ENCODE measurements around the gene PLPP7. TPM values are rescaled to one million over a fixed set of nuclear protein-coding genes. Genes with fewer than 3 reads are reported as not detected.
"Not testable (repeated sequence)": the region's sequence is repeated elsewhere in the genome, so short reads cannot be mapped to it uniquely, and the experiment has no call there.

The PLPP7 gene
- total RNA-seq, 1 donor from 2014 or later = not detected

DNA sequence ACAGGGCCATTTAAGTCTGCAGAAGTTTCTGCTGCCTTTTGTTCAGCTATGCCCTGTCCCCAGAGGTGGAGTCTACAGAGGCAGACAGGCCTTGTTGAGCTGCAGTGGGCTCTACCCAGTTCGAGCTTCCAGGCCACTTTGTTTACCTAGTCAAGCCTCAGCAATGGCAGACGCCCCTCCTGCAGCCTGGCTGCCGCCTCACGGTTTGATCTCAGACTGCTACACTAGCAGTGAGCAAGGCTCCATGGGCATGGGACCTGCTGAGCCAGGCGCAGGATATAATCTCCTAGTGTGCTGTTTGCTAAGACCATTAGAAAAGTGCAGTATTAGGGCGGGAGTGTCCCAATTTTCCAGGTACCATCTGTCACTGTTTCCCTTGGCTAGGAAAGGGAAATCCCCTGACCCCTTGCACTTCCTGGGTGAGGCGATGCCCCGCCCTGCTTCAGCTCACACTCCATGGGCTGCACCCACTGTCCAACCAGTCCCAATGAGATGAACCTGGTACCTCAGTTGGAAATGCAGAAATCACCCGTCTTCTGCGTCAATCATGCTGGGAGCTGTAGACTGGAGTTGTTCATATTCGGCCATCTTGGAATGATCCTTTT lies 55.5 kb downstream of the PLPP7 start:
- H3K4me3 Mint-ChIP-seq (ENCODE audit: low read depth); H3K36me3 Mint-ChIP-seq (ENCODE audit: low read depth); H3K9me3 Mint-ChIP-seq; H3K27ac Mint-ChIP-seq; H3K4me1 Mint-ChIP-seq (ENCODE audit: low read depth); DNase-seq (ENCODE audit: low spot score); intact Hi-C loops (cut with micrococcal nuclease): not testable (repeated sequence)
- H3K27me3 Mint-ChIP-seq (ENCODE audit: low read depth) = peaks cover 34% of the 10 kb centered on the region

GRCh38 chr9:131346559-131346958 lies 57.0 kb downstream of the PLPP7 start:
- Mint-ChIP-seq H3K4me1 (ENCODE audit: low read depth) (peaks cover 8% of the 10 kb centered on the region), H3K4me3 (ENCODE audit: low read depth) (no peak overlapping the region), H3K27me3 (ENCODE audit: low read depth) (peaks cover 20% of the 10 kb centered on the region), H3K9me3 (no peaks in the 10 kb centered on the region), H3K27ac (no peak overlapping the region), H3K36me3 (ENCODE audit: low read depth) (no peaks in the 10 kb centered on the region)
- intact Hi-C loops (cut with micrococcal nuclease) = no loop called here
- DNase-seq (ENCODE audit: low spot score) = no peak

GRCh38 chr9:131347376-131348020 lies 58.0 kb downstream of the PLPP7 start:
- Mint-ChIP-seq H3K27ac (no peak overlapping the region), H3K27me3 (ENCODE audit: low read depth) (peaks cover 14% of the 10 kb centered on the region), H3K9me3 (no peaks in the 10 kb centered on the region), H3K36me3 (ENCODE audit: low read depth) (no peaks in the 10 kb centered on the region), H3K4me3 (ENCODE audit: low read depth) (no peak overlapping the region), H3K4me1 (ENCODE audit: low read depth) (peaks cover 8% of the 10 kb centered on the region)
- intact Hi-C loops (cut with micrococcal nuclease) = no loop called here
- no peak for DNase-seq (ENCODE audit: low spot score)

- H3K4me1 Mint-ChIP-seq (ENCODE audit: low read depth) = peaks cover 8% of the 10 kb centered on the region
- no peak overlapping the region for H3K4me3 Mint-ChIP-seq (ENCODE audit: low read depth)
- intact Hi-C loops (cut with micrococcal nuclease) = no loop called here
- DNase-seq (ENCODE audit: low spot score) = no peak
- no peak overlapping the region for H3K27ac Mint-ChIP-seq
- no peaks in the 10 kb centered on the region for H3K36me3 Mint-ChIP-seq (ENCODE audit: low read depth)
- H3K9me3 Mint-ChIP-seq = no peaks in the 10 kb centered on the region
- peaks cover 4% of the 10 kb centered on the region for H3K27me3 Mint-ChIP-seq (ENCODE audit: low read depth)
Measured at GRCh38 chr9:131348631-131349521, 59.4 kb downstream of the PLPP7 start.

DNA sequence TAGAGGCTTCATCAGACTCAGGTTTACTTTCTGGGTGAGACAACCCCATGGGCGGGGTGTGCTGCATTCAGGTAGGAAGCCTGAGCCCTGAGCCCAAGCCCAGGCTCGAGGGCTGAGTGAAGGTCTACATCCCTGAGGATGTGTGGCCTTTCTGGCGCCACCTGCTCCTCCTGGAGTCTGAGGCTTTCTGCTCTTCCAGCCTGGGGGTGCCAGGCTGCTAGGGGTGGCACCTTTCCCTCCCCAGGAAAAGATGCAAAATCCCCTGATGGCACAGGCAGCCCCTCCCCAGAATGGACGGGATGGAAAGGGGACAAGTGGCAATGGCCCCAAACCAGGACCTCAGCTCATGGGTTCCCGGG lies 60.0 kb downstream of the PLPP7 start:
- no peaks in the 10 kb centered on the region for H3K27me3 Mint-ChIP-seq (ENCODE audit: low read depth)
- H3K4me1 Mint-ChIP-seq (ENCODE audit: low read depth) = peaks cover 8% of the 10 kb centered on the region
- no peaks in the 10 kb centered on the region for H3K36me3 Mint-ChIP-seq (ENCODE audit: low read depth)
- no peaks in the 10 kb centered on the region for H3K9me3 Mint-ChIP-seq
- no peak for DNase-seq (ENCODE audit: low spot score)
- no peak overlapping the region for H3K4me3 Mint-ChIP-seq (ENCODE audit: low read depth)
- no peak overlapping the region for H3K27ac Mint-ChIP-seq
- intact Hi-C loops (cut with micrococcal nuclease) = no loop called here

- intact Hi-C loops (cut with micrococcal nuclease) = loop anchor here (5.0 to 10.0 kb wide), 2 partner anchors 65 to 397 kb away; no protein-coding TSS in a partner anchor
- peak overlapping the region; percentile 33 for H3K4me3 Mint-ChIP-seq (ENCODE audit: low read depth)
- H3K9me3 Mint-ChIP-seq = no peaks in the 10 kb centered on the region
- H3K36me3 Mint-ChIP-seq (ENCODE audit: low read depth) = no peaks in the 10 kb centered on the region
- no peaks in the 10 kb centered on the region for H3K27me3 Mint-ChIP-seq (ENCODE audit: low read depth)
- DNase-seq (ENCODE audit: low spot score) = peak; percentile 79
- peaks cover 8% of the 10 kb centered on the region for H3K4me1 Mint-ChIP-seq (ENCODE audit: low read depth)
- H3K27ac Mint-ChIP-seq = no peak overlapping the region
Measured at GRCh38 chr9:131349881-131350563, 60.5 kb downstream of the PLPP7 start.

DNA sequence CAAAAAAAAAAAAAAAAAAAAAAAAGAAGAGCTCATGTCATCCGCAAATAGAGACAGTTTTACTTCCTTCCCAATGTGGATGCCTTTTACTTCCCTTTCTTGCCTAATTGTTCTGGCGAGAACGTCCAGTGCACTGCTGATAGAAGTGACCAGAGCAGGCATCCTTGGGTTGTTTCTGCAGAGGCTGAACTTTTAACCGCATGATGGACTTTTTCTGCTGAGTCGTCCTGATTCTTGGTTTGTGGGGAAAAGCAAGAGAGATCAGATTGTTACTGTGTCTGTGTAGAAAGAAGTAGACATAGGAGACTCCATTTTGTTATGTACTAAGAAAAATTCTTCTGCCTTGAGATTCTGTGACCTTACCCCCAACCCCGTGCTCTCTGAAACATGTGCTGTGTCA lies 67.0 kb downstream of the PLPP7 start:
- H3K27ac Mint-ChIP-seq; H3K9me3 Mint-ChIP-seq; H3K27me3 Mint-ChIP-seq (ENCODE audit: low read depth); H3K36me3 Mint-ChIP-seq (ENCODE audit: low read depth); DNase-seq (ENCODE audit: low spot score); H3K4me3 Mint-ChIP-seq (ENCODE audit: low read depth): not testable (repeated sequence)
- H3K4me1 Mint-ChIP-seq (ENCODE audit: low read depth) = peaks cover 18% of the 10 kb centered on the region
- intact Hi-C loops (cut with micrococcal nuclease) = loop anchor here (10.0 kb wide), 1 partner anchor 58 kb away; no protein-coding TSS in a partner anchor

DNA sequence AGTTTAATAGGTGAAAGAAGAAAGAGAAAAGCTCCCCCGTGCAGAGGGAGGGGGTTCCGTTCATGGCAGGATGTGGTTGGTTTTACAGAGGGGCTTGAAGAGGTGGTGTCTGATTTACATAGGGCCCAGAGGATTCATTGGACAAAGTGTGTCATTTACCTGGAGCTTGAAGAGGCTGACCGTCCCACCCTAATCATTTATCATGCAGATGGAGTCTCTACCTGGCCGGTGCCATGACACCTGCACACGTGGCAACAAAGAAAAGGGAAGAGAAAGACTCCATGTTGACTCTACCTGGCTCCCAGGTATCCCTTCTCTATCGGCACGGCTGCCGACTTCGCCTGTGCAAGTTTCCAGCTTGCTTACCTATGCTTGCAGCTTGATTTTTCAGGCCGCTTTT lies 69.0 kb downstream of the PLPP7 start:
- no peak for DNase-seq (ENCODE audit: low spot score)
- no peaks in the 10 kb centered on the region for H3K27me3 Mint-ChIP-seq (ENCODE audit: low read depth)
- no peak overlapping the region for H3K27ac Mint-ChIP-seq
- no peak overlapping the region for H3K4me3 Mint-ChIP-seq (ENCODE audit: low read depth)
- H3K9me3 Mint-ChIP-seq = no peaks in the 10 kb centered on the region
- no peaks in the 10 kb centered on the region for H3K36me3 Mint-ChIP-seq (ENCODE audit: low read depth)
- intact Hi-C loops (cut with micrococcal nuclease) = loop anchor here (10.0 kb wide), 1 partner anchor 56 kb away; no protein-coding TSS in a partner anchor
- H3K4me1 Mint-ChIP-seq (ENCODE audit: low read depth) = peaks cover 19% of the 10 kb centered on the region

Other genes with a start within 250 kb of the PLPP7 start
- gene AIF1L, start 193.2 kb upstream of the PLPP7 start, total RNA-seq = 0.27 and 0.55 TPM in 2 replicates
- gene NUP214, start 164.1 kb upstream of the PLPP7 start, total RNA-seq = 67.4 and 78.1 TPM in 2 replicates
- 55.3 and 55.5 TPM in 2 replicates for gene FAM78A, start 13.2 kb upstream of the PLPP7 start, total RNA-seq
- 150 and 174 TPM in 2 replicates for gene PRRC2B, start 104.4 kb downstream of the PLPP7 start, total RNA-seq
- 44.5 and 46.9 TPM in 2 replicates for gene POMT1, start 213.2 kb downstream of the PLPP7 start, total RNA-seq
- 22.4 and 24.9 TPM in 2 replicates for gene UCK1, start 241.5 kb downstream of the PLPP7 start, total RNA-seq